Fibroblast of pulmonary artery (primary cell): ENCODE data around the gene CCND1.
"Not testable (repeated sequence)": the region's sequence is repeated elsewhere in the genome, so short reads cannot be mapped to it uniquely, and the experiment has no call there.

Experiments
- DNase-seq: peaks from one replicate; pipeline ENCODE4 v3.0.0-alpha.2; 2010; ENCODE audit warnings: low read depth
- H3K4me3 ChIP-seq: replicated peaks from 2 replicates; pipeline ENCODE4 v1.5.1; 2011; ENCODE audit warnings: low read depth, mild to moderate bottlenecking, control low read depth, low read length, moderate library complexity
- CTCF ChIP-seq: IDR thresholded peaks from 2 replicates; pipeline ENCODE4 v1.5.1; 2011; ENCODE audit warnings: mild to moderate bottlenecking, control low read depth, low read length, inconsistent platforms; ENCODE audit errors: missing control alignments

The CCND1 gene

GRCh38 chr11:69692422-69692821 is 51.5 kb downstream of the CCND1 start:
- no peak for DNase-seq
- no peak overlapping the region for H3K4me3 ChIP-seq
- TF ChIP-seq CTCF, result no peak

- TF ChIP-seq CTCF, result no peak
- DNase-seq, result no peak
- H3K4me3 ChIP-seq, result no peak overlapping the region
These were observed 53.8 kb downstream of the CCND1 start for GRCh38 chr11:69694781-69695180.

GRCh38 chr11:69695581-69695980 is 54.6 kb downstream of the CCND1 start:
- no peak for DNase-seq
- no peak overlapping the region for H3K4me3 ChIP-seq
- TF ChIP-seq CTCF, result no peak

- H3K4me3 ChIP-seq, DNase-seq: not testable (repeated sequence)
These were observed 55.0 kb downstream of the CCND1 start for GRCh38 chr11:69695995-69696394.

- no peak overlapping the region for H3K4me3 ChIP-seq
- no peak for TF ChIP-seq CTCF
- DNase-seq, result no peak
These were observed 56.0 kb downstream of the CCND1 start for GRCh38 chr11:69696749-69697468.

- DNase-seq, result no peak
- no peak for TF ChIP-seq CTCF
- no peak overlapping the region for H3K4me3 ChIP-seq
These were observed 56.5 kb downstream of the CCND1 start for GRCh38 chr11:69697469-69697843.

GRCh38 chr11:69697861-69698260 is 56.9 kb downstream of the CCND1 start:
- H3K4me3 ChIP-seq, result no peak overlapping the region
- no peak for TF ChIP-seq CTCF
- no peak for DNase-seq
